K562 (cell line): ENCODE measurements around the gene NIPAL3. TPM values are rescaled to one million over a fixed set of nuclear protein-coding genes. Genes with fewer than 3 reads are reported as not detected.

ENCODE experiments used
- ATAC-seq: fragments of 200-7000 bp; cut with Tn5 transposase; 3 replicates; pipeline ENCODE4 v1.9.1; 2020; ENCODE audit warnings: moderate library complexity
- BruUV-seq: library from RNA; stranded (reverse); fragments of 400-500 nt; replicated peaks from 2 replicates; lab custom pipeline; 2021; lab: Mats Ljungman, UMichigan
- CTCF ChIA-PET: fragments of 300-600 bp; formaldehyde crosslinking; extraction: SDS; loops from one replicate; lab custom pipeline; 2021; ENCODE audit warnings: low intra/inter-chr PET ratio; lab: Yijun Ruan, JAX
- POLR2A ChIA-PET: fragments of 300-600, 350-650 bp; sonication (Branson Sonifier 250); formaldehyde crosslinking; extraction: SDS; loops from one replicate; lab custom pipeline; 2021; ENCODE audit warnings: antibody characterized with exemption, inconsistent platforms; lab: Yijun Ruan, JAX
- DNase-seq, 4 experiments: peaks; one replicate each; pipeline versions ENCODE4 v3.0.0 to v3.0.0-alpha.2; 2011 to 2018; ENCODE audit warnings: low spot score in 3 of 4, mixed read lengths in 3 of 4; ENCODE audit errors: extremely low read depth in 1 of 4
- FAIRE-seq: peaks from 2 replicates; lab custom pipeline; 2011; peaks lifted over from hg19 to GRCh38; lab: Jason Lieb, UNC
- H2AFZ ChIP-seq: 2 replicates; pipeline ENCODE4 v1.6.0; 2011; ENCODE audit warnings: low read depth, low read length, control low read depth, inconsistent platforms
- H3K27ac ChIP-seq: fragments of 200-600 bp; 3 replicates; pipeline ENCODE4 v1.8.0; 2011; ENCODE audit warnings: low read depth, mild to moderate bottlenecking, control low read depth, inconsistent platforms, low read length, moderate library complexity, mixed read lengths; ENCODE audit errors: extremely low read depth
- H3K27me3 ChIP-seq, 2 experiments: fragments of 300-600 bp in 1 of 2; 2 replicates in 1 of 2; 3 replicates in 1 of 2; pipeline versions ENCODE4 v1.6.0 to v1.8.0; 2011; ENCODE audit warnings: inconsistent platforms in 2 of 2, low read length in 2 of 2, mild to moderate bottlenecking in 1 of 2, mixed read lengths in 1 of 2, moderate library complexity in 1 of 2; ENCODE audit not compliant: control insufficient read depth in 2 of 2, insufficient read depth in 2 of 2
- H3K36me3 ChIP-seq: fragments of 300-600 bp; 3 replicates; pipeline ENCODE4 v1.8.0; 2011; ENCODE audit warnings: mild to moderate bottlenecking, low read length, inconsistent platforms; ENCODE audit not compliant: control insufficient read depth, insufficient read depth
- H3K4me1 ChIP-seq, 2 experiments: fragments of 200-600 bp in 1 of 2; replicated peaks in 1 of 2; 2 replicates in 1 of 2; 3 replicates in 1 of 2; pipeline versions ENCODE4 v1.5.1 to v1.8.0; 2011; ENCODE audit warnings: inconsistent platforms in 2 of 2, low read length in 2 of 2, mild to moderate bottlenecking in 1 of 2, mixed read lengths in 1 of 2, moderate library complexity in 1 of 2; ENCODE audit not compliant: control insufficient read depth in 2 of 2, insufficient read depth in 2 of 2
- H3K4me2 ChIP-seq: 2 replicates; pipeline ENCODE4 v1.6.1; 2011; ENCODE audit warnings: low read length, control low read depth, inconsistent platforms, mixed read lengths; ENCODE audit not compliant: insufficient read depth
- H3K4me3 ChIP-seq: fragments of 200-600 bp; sonication (generic), shearing (Covaris generic); 2 replicates; pipeline ENCODE4 v1.5.1; 2016; ENCODE audit warnings: control low read depth, inconsistent platforms
- H3K79me2 ChIP-seq: fragments of 200-600 bp; 3 replicates; pipeline ENCODE4 v1.8.0; 2011; ENCODE audit warnings: low read length, inconsistent platforms; ENCODE audit not compliant: control insufficient read depth, insufficient read depth
- H3K9ac ChIP-seq, 2 experiments: 2 replicates each; pipeline versions ENCODE4 v1.6.0 to v1.6.1; 2011; ENCODE audit warnings: low read depth in 2 of 2, low read length in 2 of 2, control low read depth in 1 of 2, inconsistent platforms in 1 of 2, mild to moderate bottlenecking in 1 of 2, mixed read lengths in 1 of 2; ENCODE audit not compliant: insufficient read depth in 1 of 2
- H3K9me1 ChIP-seq: one replicate; pipeline ENCODE4 v1.6.0; 2011; ENCODE audit warnings: inconsistent platforms, mild to moderate bottlenecking, low read length, moderate library complexity; ENCODE audit not compliant: control insufficient read depth, insufficient read depth
- H3K9me3 ChIP-seq: replicated peaks from 2 replicates; pipeline ENCODE4 v1.5.1; 2011; ENCODE audit warnings: low read depth, low read length, inconsistent platforms; ENCODE audit not compliant: control insufficient read depth, insufficient read depth
- H4K20me1 ChIP-seq: replicated peaks from 2 replicates; pipeline ENCODE4 v1.6.1; 2011; ENCODE audit warnings: low read length, inconsistent platforms, mixed read lengths; ENCODE audit not compliant: control insufficient read depth, insufficient read depth
- CTBP1 ChIP-seq: fragments of 450-650 bp; IDR thresholded peaks from 2 replicates; pipeline ENCODE4 v1.6.1; 2016; ENCODE audit warnings: borderline replicate concordance
- DACH1 ChIP-seq: fragments of 450-650 bp; IDR thresholded peaks from 2 replicates; pipeline ENCODE4 v1.6.1; 2018; ENCODE audit not compliant: partially characterized antibody
- FOSL1 ChIP-seq: fragments of 200-800 bp; sonication (Bioruptor generic); conservative IDR thresholded peaks from 2 replicates; pipeline ENCODE4 v1.6.1; 2016; ENCODE audit warnings: missing genetic modification characterization, missing compliant biosample characterization
- KDM1A ChIP-seq, 2 experiments: fragments of 450-650 bp; IDR thresholded peaks; 2 replicates each; pipeline ENCODE4 v1.6.1; 2016; ENCODE audit warnings: mild to moderate bottlenecking in 2 of 2
- MTF1 ChIP-seq: fragments of 250-450 bp; sonication (Bioruptor Pico); IDR thresholded peaks from 2 replicates; pipeline ENCODE4 v1.9.0; 2021; ENCODE audit warnings: moderate library complexity, mild to moderate bottlenecking, inconsistent platforms, borderline replicate concordance
- NCOA4 ChIP-seq: fragments of 450-650 bp; IDR thresholded peaks from 2 replicates; pipeline ENCODE4 v1.6.1; 2018; ENCODE audit warnings: mild to moderate bottlenecking; ENCODE audit not compliant: partially characterized antibody
- RBM14 ChIP-seq: fragments of 200-400 bp; formaldehyde crosslinking; IDR thresholded peaks from 2 replicates; pipeline ENCODE4 v1.6.1; 2018; ENCODE audit warnings: low read depth, mild to moderate bottlenecking, low read length, moderate library complexity, borderline replicate concordance; ENCODE audit not compliant: insufficient read depth
- RBM34 ChIP-seq: fragments of 200-400 bp; formaldehyde crosslinking; IDR thresholded peaks from 2 replicates; pipeline ENCODE4 v1.6.1; 2018; ENCODE audit warnings: low read length, borderline replicate concordance; ENCODE audit not compliant: insufficient read depth
- ZBTB1 ChIP-seq: sonication (generic); formaldehyde crosslinking; IDR thresholded peaks from 2 replicates; pipeline ENCODE4 v1.8.1; 2023; ENCODE audit warnings: missing genetic modification reagents, low read depth, mild to moderate bottlenecking, borderline replicate concordance
- ZC3H4 ChIP-seq: sonication (generic); formaldehyde crosslinking; IDR thresholded peaks from 2 replicates; pipeline ENCODE4 v1.9.0; 2021; ENCODE audit warnings: missing genetic modification reagents, borderline replicate concordance
- ZNF79 ChIP-seq: fragments of 250-450 bp; sonication (Bioruptor Pico); IDR thresholded peaks from 2 replicates; pipeline ENCODE4 v1.4.0; 2020; ENCODE audit warnings: low read depth, mild to moderate bottlenecking, moderate library complexity
- WGBS: fragments of 100-300 bp; shearing (Covaris generic); methylation state at CpG from one replicate; pipeline ENCODE4 v1.1.6; 2016; ENCODE audit warnings: low coverage, mixed read lengths; ENCODE audit not compliant: insufficient coverage; ENCODE audit errors: missing lambda C conversion rate; 5-methylcytosine and 5-hydroxymethylcytosine counted together
- in situ Hi-C: fragments of 300-500 bp; cut with MboI; formaldehyde crosslinking; loops from 4 replicates; pipeline ENCODE4 v1.15.0; 2018; ENCODE audit warnings: inconsistent platforms, mixed read lengths
- intact Hi-C: fragments of 100-400 bp; cut with micrococcal nuclease; formaldehyde crosslinking; loops from 2 replicates; pipeline ENCODE4 v1.14.2; 2022
- polyA plus RNA-seq, 8 experiments: library from polyadenylated mRNA; depleted of rRNA in 4 of 8; stranded (reverse) in 5 of 8; unstranded in 3 of 8; fragments of >200 nt; fragmentation: Nextera tagmentation in 2 of 8; fragmentation: Illumina TruSeq in 1 of 8; extraction: Ambion mirVana in 2 of 8; extraction: Trizol in 1 of 8; gene quantifications; 2 replicates each; pipeline versions ENCODE4 v1.2.1 to v1.2.3, GENCODE V29; 2011 to 2014; ENCODE audit warnings: inconsistent platforms in 1 of 8, missing spikeins in 1 of 8
- total RNA-seq, 7 experiments: library from RNA; depleted of rRNA in 6 of 7; stranded (reverse); fragments of >200 nt in 6 of 7; fragmentation: Illumina TruSeq in 2 of 7; extraction: Trizol in 2 of 7; gene quantifications; 2 replicates each; pipeline versions ENCODE4 v1.2.1 to v1.2.3, GENCODE V29; 2011 to 2021; ENCODE audit warnings: low replicate concordance in 1 of 7
- TF ChIP-seq, protein P1 (sequence below): IDR thresholded peaks from 2 replicates; pipeline ENCODE4 v1.6.1; 2016; ENCODE audit warnings: missing genetic modification characterization, missing compliant biosample characterization
- TF ChIP-seq, protein P2 (sequence below): fragments of 450-650 bp; formaldehyde crosslinking; IDR thresholded peaks from 2 replicates; pipeline ENCODE4 v1.4.0; 2020; ENCODE audit warnings: mild to moderate bottlenecking, mixed read lengths
- TF ChIP-seq, protein P3 (sequence below): fragments of 450-650 bp; formaldehyde crosslinking; IDR thresholded peaks from 2 replicates; pipeline ENCODE4 v1.4.0; 2020; ENCODE audit warnings: mild to moderate bottlenecking, moderate library complexity
- TF ChIP-seq, protein P4 (sequence below): sonication (generic); formaldehyde crosslinking; IDR thresholded peaks from 2 replicates; pipeline ENCODE4 v1.8.0; 2022; ENCODE audit warnings: mild to moderate bottlenecking, missing genetic modification reagents, borderline replicate concordance

NIPAL3 gene
- total and polyA plus RNA-seq, 9 of the 15 experiments (the other 6 are each of a cell fraction or from before 2014, with no cell fraction given), result 10.5 to 26.3 (median 16.0) TPM

DNA sequence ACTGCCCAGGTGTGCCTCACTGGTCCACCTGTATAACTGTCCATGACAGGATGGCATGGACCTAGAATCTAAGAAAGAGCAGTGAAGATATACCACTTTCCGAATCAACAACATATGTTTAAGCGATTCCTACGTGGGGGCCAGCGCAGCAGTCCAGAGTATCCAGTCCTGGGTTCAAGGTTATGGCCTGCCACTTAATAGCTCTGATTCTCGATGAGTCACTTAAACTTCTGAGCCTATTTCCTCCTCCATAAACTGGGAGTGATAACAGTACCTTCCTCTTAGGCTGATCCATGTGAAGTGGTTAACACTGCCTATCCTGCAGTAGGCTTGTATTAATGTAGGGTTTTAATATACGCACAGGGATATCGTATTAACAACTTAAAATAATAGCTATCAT, 4.9 kb upstream of the NIPAL3 start:
- no peak overlapping the region for H3K4me3 ChIP-seq
- FAIRE-seq, result peak; percentile 6
- no peaks in the 10 kb centered on the region for H3K9me1 ChIP-seq
- H3K79me2 ChIP-seq, result peaks cover 9% of the 10 kb centered on the region
- intact Hi-C loops, result no loop called here
- H3K4me1 ChIP-seq, result peaks cover 21 to 23% of the 10 kb centered on the region in 2 experiments
- H3K27ac ChIP-seq, result no peak overlapping the region
- ChIA-PET CTCF (no interaction called here), POLR2A (interaction anchor here (0.6 to 1.6 kb wide), 2 partner anchors 12 to 162 kb away, joined by 3 to 5 read pairs; no protein-coding TSS in a partner anchor)
- no peaks in the 10 kb centered on the region for H4K20me1 ChIP-seq
- no peaks in the 10 kb centered on the region for H3K27me3 ChIP-seq
- H3K9ac ChIP-seq, result no peak overlapping the region
- no peaks in the 10 kb centered on the region for H3K9me3 ChIP-seq
- ATAC-seq, result no peak
- no peaks in the 10 kb centered on the region for H3K36me3 ChIP-seq
- no TSS peak for BruUV-seq
- in situ Hi-C loops, result no loop called here
- H2AFZ ChIP-seq, result no peak overlapping the region
- no peak overlapping the region for H3K4me2 ChIP-seq
- DNase-seq, result peak in 1 of 4 experiments; percentile 28
- 78% methylated on average over 7 of the region's 7 CpGs for WGBS
- TF ChIP-seq FOSL1 (peak; percentile 63), MTF1 (CRISPR knock-in tag) (no peak), RBM14 (no peak), NCOA4 (no peak), ZBTB1 (CRISPR knock-in tag) (no peak), ZC3H4 (CRISPR knock-in tag) (no peak), KDM1A (IDR thresholded peaks at IDR 0.05) (0 out of 4 replicates have a peak, but pooled peaks of 1 of the 2 experiments have one; percentile 8), RBM34 (no peak), ZNF79 (CRISPR knock-in tag) (no peak), CTBP1 (no peak), DACH1 (peak; percentile 9)
- TF ChIP-seq, protein P1, sequence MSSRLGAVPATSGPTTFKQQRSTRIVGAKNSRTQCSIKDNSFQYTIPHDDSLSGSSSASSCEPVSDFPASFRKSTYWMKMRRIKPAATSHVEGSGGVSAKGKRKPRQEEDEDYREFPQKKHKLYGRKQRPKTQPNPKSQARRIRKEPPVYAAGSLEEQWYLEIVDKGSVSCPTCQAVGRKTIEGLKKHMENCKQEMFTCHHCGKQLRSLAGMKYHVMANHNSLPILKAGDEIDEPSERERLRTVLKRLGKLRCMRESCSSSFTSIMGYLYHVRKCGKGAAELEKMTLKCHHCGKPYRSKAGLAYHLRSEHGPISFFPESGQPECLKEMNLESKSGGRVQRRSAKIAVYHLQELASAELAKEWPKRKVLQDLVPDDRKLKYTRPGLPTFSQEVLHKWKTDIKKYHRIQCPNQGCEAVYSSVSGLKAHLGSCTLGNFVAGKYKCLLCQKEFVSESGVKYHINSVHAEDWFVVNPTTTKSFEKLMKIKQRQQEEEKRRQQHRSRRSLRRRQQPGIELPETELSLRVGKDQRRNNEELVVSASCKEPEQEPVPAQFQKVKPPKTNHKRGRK (tag), result no peak
- TF ChIP-seq, protein P2, sequence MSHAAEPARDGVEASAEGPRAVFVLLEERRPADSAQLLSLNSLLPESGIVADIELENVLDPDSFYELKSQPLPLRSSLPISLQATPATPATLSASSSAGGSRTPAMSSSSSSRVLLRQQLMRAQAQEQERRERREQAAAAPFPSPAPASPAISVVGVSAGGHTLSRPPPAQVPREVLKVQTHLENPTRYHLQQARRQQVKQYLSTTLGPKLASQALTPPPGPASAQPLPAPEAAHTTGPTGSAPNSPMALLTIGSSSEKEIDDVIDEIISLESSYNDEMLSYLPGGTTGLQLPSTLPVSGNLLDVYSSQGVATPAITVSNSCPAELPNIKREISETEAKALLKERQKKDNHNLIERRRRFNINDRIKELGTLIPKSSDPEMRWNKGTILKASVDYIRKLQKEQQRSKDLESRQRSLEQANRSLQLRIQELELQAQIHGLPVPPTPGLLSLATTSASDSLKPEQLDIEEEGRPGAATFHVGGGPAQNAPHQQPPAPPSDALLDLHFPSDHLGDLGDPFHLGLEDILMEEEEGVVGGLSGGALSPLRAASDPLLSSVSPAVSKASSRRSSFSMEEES (CRISPR knock-in tag), result no peak
- TF ChIP-seq, protein P3, sequence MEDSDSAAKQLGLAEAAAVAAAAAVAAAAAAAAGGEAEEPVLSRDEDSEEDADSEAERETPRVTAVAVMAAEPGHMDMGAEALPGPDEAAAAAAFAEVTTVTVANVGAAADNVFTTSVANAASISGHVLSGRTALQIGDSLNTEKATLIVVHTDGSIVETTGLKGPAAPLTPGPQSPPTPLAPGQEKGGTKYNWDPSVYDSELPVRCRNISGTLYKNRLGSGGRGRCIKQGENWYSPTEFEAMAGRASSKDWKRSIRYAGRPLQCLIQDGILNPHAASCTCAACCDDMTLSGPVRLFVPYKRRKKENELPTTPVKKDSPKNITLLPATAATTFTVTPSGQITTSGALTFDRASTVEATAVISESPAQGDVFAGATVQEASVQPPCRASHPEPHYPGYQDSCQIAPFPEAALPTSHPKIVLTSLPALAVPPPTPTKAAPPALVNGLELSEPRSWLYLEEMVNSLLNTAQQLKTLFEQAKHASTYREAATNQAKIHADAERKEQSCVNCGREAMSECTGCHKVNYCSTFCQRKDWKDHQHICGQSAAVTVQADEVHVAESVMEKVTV (CRISPR knock-in tag), result no peak
- TF ChIP-seq, protein P4, sequence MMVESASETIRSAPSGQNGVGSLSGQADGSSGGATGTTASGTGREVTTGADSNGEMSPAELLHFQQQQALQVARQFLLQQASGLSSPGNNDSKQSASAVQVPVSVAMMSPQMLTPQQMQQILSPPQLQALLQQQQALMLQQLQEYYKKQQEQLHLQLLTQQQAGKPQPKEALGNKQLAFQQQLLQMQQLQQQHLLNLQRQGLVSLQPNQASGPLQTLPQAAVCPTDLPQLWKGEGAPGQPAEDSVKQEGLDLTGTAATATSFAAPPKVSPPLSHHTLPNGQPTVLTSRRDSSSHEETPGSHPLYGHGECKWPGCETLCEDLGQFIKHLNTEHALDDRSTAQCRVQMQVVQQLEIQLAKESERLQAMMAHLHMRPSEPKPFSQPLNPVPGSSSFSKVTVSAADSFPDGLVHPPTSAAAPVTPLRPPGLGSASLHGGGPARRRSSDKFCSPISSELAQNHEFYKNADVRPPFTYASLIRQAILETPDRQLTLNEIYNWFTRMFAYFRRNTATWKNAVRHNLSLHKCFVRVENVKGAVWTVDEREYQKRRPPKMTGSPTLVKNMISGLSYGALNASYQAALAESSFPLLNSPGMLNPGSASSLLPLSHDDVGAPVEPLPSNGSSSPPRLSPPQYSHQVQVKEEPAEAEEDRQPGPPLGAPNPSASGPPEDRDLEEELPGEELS (CRISPR knock-in tag), result no peak
